ENCODE data around the gene TBC1D13. TPM values are rescaled to one million over a fixed set of nuclear protein-coding genes. Genes with fewer than 3 reads are reported as not detected.
"Not testable (repeated sequence)": the region's sequence is repeated elsewhere in the genome, so short reads cannot be mapped to it uniquely, and the experiment has no call there.

TBC1D13 gene
- total and polyA plus RNA-seq, 2 of the 13 experiments (the other 11 are each of a cell fraction or from before 2014, with no cell fraction given) = 17.9 to 19.7 TPM

DNA sequence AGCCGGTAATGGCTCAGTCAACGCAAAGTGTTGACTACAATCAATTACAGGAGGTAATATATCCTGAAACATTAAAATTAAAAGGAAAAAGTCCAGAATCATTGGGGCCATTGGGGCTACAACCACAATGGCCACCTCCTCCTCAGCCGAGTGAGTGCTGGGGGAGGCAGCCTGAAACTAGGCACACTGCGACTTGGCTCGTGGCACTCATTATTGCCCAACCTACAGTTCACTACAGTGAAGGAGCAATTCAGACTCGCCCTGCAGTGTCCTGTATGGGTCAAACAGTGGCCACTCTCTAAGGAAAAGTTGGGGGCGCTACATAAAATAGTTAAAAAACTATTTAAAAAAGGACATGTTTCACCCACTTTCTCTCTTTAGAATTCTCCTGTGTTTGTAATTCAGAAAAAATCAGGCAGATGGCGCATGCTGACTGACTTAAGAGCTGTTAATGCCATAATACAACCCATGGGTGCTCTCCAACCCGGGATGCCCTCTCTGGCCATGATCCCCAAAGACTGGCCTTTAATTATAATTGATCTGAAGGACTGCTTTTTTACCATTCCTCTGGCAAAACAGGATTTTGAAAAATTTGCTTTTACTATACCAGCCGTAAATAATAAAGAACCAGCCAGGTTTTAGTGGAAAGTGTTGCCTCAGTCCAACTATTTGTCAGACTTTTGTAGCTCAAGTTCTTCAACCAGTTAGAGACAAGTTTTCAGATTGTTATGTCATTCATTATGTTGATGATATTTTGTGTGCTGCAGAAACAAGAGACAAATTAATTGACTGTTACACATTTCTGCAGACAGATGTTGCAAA lies 64.9 kb downstream of the TBC1D13 start:
- TF ChIP-seq RAD21 (CRISPR knock-in tag; IDR thresholded peaks at IDR 0.05) (peak; percentile 64; the same call in 1 of the 2 replicates), STAG1 (CRISPR knock-in tag; IDR thresholded peaks at IDR 0.05) (peak; percentile 80)
- TF ChIP-seq, protein P1, sequence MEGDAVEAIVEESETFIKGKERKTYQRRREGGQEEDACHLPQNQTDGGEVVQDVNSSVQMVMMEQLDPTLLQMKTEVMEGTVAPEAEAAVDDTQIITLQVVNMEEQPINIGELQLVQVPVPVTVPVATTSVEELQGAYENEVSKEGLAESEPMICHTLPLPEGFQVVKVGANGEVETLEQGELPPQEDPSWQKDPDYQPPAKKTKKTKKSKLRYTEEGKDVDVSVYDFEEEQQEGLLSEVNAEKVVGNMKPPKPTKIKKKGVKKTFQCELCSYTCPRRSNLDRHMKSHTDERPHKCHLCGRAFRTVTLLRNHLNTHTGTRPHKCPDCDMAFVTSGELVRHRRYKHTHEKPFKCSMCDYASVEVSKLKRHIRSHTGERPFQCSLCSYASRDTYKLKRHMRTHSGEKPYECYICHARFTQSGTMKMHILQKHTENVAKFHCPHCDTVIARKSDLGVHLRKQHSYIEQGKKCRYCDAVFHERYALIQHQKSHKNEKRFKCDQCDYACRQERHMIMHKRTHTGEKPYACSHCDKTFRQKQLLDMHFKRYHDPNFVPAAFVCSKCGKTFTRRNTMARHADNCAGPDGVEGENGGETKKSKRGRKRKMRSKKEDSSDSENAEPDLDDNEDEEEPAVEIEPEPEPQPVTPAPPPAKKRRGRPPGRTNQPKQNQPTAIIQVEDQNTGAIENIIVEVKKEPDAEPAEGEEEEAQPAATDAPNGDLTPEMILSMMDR (CRISPR knock-in tag; IDR thresholded peaks at IDR 0.05) = peak; percentile 56
- H3K36me3 ChIP-seq (replicated peaks in 1 of 2; ENCODE audit: control insufficient read depth in 1 of 2, insufficient read depth in 2 of 2, low read length in 2 of 2); H3K9ac ChIP-seq (ENCODE audit: insufficient read depth, low read depth, low read length); H3K4me2 ChIP-seq (ENCODE audit: low read depth, low read length); H3K9me3 ChIP-seq (ENCODE audit: low read length); BruUV-seq (replicated peaks); H3K4me3 ChIP-seq (replicated peaks in 1 of 3; ENCODE audit: insufficient read depth in 1 of 3, low read depth in 2 of 3, low read length in 3 of 3); H4K20me1 ChIP-seq (ENCODE audit: insufficient read depth, low read length); in situ Hi-C loops (cut with HindIII; ENCODE audit: extremely low pct_ligation_motif_present, low pct_unique_long_range_greater_than_20kb); H2AFZ ChIP-seq (ENCODE audit: low read length); H3K27ac ChIP-seq (ENCODE audit: extremely low read length, insufficient read depth, low read length); H3K27me3 ChIP-seq (ENCODE audit: control insufficient read depth in 1 of 2, insufficient read depth in 2 of 2, low read length in 2 of 2): not testable (repeated sequence)
- peaks cover 29% of the 10 kb centered on the region for H3K79me2 ChIP-seq (ENCODE audit: insufficient read depth, low read length)
- intact Hi-C loops (cut with micrococcal nuclease; ENCODE audit: unreplicated experiment) = loop anchor here (1.0 to 10.0 kb wide), 2 partner anchors 76 to 153 kb away; no protein-coding TSS in a partner anchor
- ATAC-seq = 0 out of 3 replicates have a peak, but pooled peaks have one; percentile 35
- ChIA-PET CTCF (ENCODE audit: low intra/inter-chr PET ratio, low total read pairs) (interaction anchor here (1.2 to 3.5 kb wide), 5 partner anchors 11 to 154 kb away, joined by 3 to 33 read pairs (median 4); partner anchors contain the start of genes KYAT1 and LRRC8A), POLR2A (interaction anchor here (0.8 kb wide), 1 partner anchor 22 kb away, joined by 3 read pairs; the partner anchor contains the start of gene SPOUT1)
- DNase-seq (ENCODE audit: low spot score) = peak; percentile 48
- FAIRE-seq = peak; percentile 56
- 84% methylated on average over 10 of the region's 10 CpGs for WGBS (ENCODE audit: low lambda C conversion rate)
- peaks cover 29% of the 10 kb centered on the region for H3K4me1 ChIP-seq (ENCODE audit: insufficient read depth, low read length)

DNA sequence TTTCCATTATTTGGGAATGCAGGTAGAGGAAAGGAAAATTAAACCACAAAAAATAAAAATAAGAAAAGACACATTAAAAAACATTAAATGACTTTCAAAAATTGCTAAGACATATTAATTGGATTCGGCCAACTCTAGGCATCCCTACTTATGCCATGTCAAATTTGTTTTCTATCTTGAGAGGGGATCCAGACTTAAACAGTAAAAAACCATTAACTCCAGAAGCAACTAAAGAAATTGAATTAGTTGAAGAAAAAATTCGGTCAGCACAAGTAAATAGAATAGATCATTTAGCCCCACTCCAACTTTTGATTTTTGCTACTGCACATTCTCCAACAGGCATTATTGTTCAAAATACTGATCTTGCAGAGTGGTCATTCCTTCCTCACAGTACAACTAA lies 65.6 kb downstream of the TBC1D13 start:
- intact Hi-C loops (cut with micrococcal nuclease; ENCODE audit: unreplicated experiment) = loop anchor here (1.0 to 10.0 kb wide), 2 partner anchors 76 to 152 kb away; no protein-coding TSS in a partner anchor
- CTCF ChIA-PET (ENCODE audit: low intra/inter-chr PET ratio, low total read pairs) = interaction anchor here (1.2 to 3.5 kb wide), 5 partner anchors 11 to 154 kb away, joined by 3 to 33 read pairs (median 4); partner anchors contain the start of genes KYAT1 and LRRC8A
- H3K27ac ChIP-seq (ENCODE audit: extremely low read length, insufficient read depth, low read length); H3K9ac ChIP-seq (ENCODE audit: insufficient read depth, low read depth, low read length); ATAC-seq; H4K20me1 ChIP-seq (ENCODE audit: insufficient read depth, low read length); H3K9me3 ChIP-seq (ENCODE audit: low read length); FAIRE-seq; in situ Hi-C loops (cut with HindIII; ENCODE audit: extremely low pct_ligation_motif_present, low pct_unique_long_range_greater_than_20kb); H3K27me3 ChIP-seq (ENCODE audit: control insufficient read depth in 1 of 2, insufficient read depth in 2 of 2, low read length in 2 of 2); H2AFZ ChIP-seq (ENCODE audit: low read length); H3K4me2 ChIP-seq (ENCODE audit: low read depth, low read length); BruUV-seq (replicated peaks); DNase-seq (ENCODE audit: low spot score); H3K36me3 ChIP-seq (replicated peaks in 1 of 2; ENCODE audit: control insufficient read depth in 1 of 2, insufficient read depth in 2 of 2, low read length in 2 of 2); H3K4me3 ChIP-seq (replicated peaks in 1 of 3; ENCODE audit: insufficient read depth in 1 of 3, low read depth in 2 of 3, low read length in 3 of 3): not testable (repeated sequence)
- peaks cover 29% of the 10 kb centered on the region for H3K4me1 ChIP-seq (ENCODE audit: insufficient read depth, low read length)
- H3K79me2 ChIP-seq (ENCODE audit: insufficient read depth, low read length) = peaks cover 25% of the 10 kb centered on the region
- WGBS (ENCODE audit: low lambda C conversion rate) = 86% methylated on average over 2 of the region's 2 CpGs
- POLR2A ChIA-PET = interaction anchor here (0.8 kb wide), 1 partner anchor 23 kb away, joined by 3 read pairs; the partner anchor contains the start of gene SPOUT1

GRCh38 chr9:128854454-128854853 lies 67.4 kb downstream of the TBC1D13 start:
- H3K4me3 ChIP-seq (replicated peaks in 1 of 3; ENCODE audit: insufficient read depth in 1 of 3, low read depth in 2 of 3, low read length in 3 of 3); ATAC-seq; H2AFZ ChIP-seq (ENCODE audit: low read length); H3K27me3 ChIP-seq (ENCODE audit: control insufficient read depth in 1 of 2, insufficient read depth in 2 of 2, low read length in 2 of 2); DNase-seq (ENCODE audit: low spot score); BruUV-seq (replicated peaks); H3K27ac ChIP-seq (ENCODE audit: extremely low read length, insufficient read depth, low read length); POLR2A ChIA-PET; in situ Hi-C loops (cut with HindIII; ENCODE audit: extremely low pct_ligation_motif_present, low pct_unique_long_range_greater_than_20kb); H3K4me2 ChIP-seq (ENCODE audit: low read depth, low read length); H3K9ac ChIP-seq (ENCODE audit: insufficient read depth, low read depth, low read length); CTCF ChIA-PET (ENCODE audit: low intra/inter-chr PET ratio, low total read pairs); FAIRE-seq; H3K36me3 ChIP-seq (replicated peaks in 1 of 2; ENCODE audit: control insufficient read depth in 1 of 2, insufficient read depth in 2 of 2, low read length in 2 of 2); H3K9me3 ChIP-seq (ENCODE audit: low read length); H4K20me1 ChIP-seq (ENCODE audit: insufficient read depth, low read length): not testable (repeated sequence)
- intact Hi-C loops (cut with micrococcal nuclease; ENCODE audit: unreplicated experiment) = loop anchor here (10.0 kb wide), 1 partner anchor 150 kb away; no protein-coding TSS in a partner anchor
- Histone ChIP-seq H3K4me1 (ENCODE audit: insufficient read depth, low read length) (peaks cover 34% of the 10 kb centered on the region), H3K79me2 (ENCODE audit: insufficient read depth, low read length) (peaks cover 24% of the 10 kb centered on the region)
- 94% methylated on average over 6 of the region's 6 CpGs for WGBS (ENCODE audit: low lambda C conversion rate)
